Natural killer cell treated with Interleukin-12 subunit alpha and Interleukin-12 subunit beta and Interleukin-15 and Interleukin-18, amount 100 ng/mL, for 72 hours (primary cell): ENCODE data around the gene OXCT2. TPM values are rescaled to one million over a fixed set of nuclear protein-coding genes. Genes with fewer than 3 reads are reported as not detected.
"Not testable (repeated sequence)": the region's sequence is repeated elsewhere in the genome, so short reads cannot be mapped to it uniquely, and the experiment has no call there.

Experiments used
- ATAC-seq, 2 donors: fragments of 150-1000 bp; cut with Tn5 transposase in 1 of 2; sonication (Bioruptor Pico), chemical (Tn5 transposase) in 1 of 2; 2 replicates each; pipeline ENCODE4 v1.10.0; 2021
- DNase-seq: peaks from one replicate; pipeline ENCODE4 v3.0.0; 2022; ENCODE audit warnings: low spot score
- H3K27ac Mint-ChIP-seq, 2 donors: 1 replicate in 1 of 2; 2 replicates in 1 of 2; pipeline ENCODE4 v1.8.0; 2022; ENCODE audit warnings: mixed read lengths in 2 of 2, mild to moderate bottlenecking in 1 of 2, moderate library complexity in 1 of 2
- H3K27me3 Mint-ChIP-seq, 2 donors: 1 replicate in 1 of 2; 2 replicates in 1 of 2; pipeline ENCODE4 v1.8.0; 2022; ENCODE audit warnings: mixed read lengths in 2 of 2
- H3K36me3 Mint-ChIP-seq: one replicate; pipeline ENCODE4 v1.8.0; 2022; ENCODE audit warnings: mixed read lengths
- H3K4me1 Mint-ChIP-seq, 2 donors: 1 replicate in 1 of 2; 2 replicates in 1 of 2; pipeline ENCODE4 v1.8.0; 2022; ENCODE audit warnings: low read depth in 2 of 2, mixed read lengths in 2 of 2, mild to moderate bottlenecking in 1 of 2
- H3K4me3 Mint-ChIP-seq: one replicate; pipeline ENCODE4 v1.8.0; 2022; ENCODE audit warnings: mixed read lengths
- H3K9me3 Mint-ChIP-seq: 2 replicates; pipeline ENCODE4 v1.8.0; 2022; ENCODE audit warnings: mixed read lengths
- total RNA-seq, 2 donors: library from RNA; stranded (reverse); gene quantifications; one replicate each; pipeline ENCODE4 v1.2.3, GENCODE V29; 2022

OXCT2 gene
- total RNA-seq, 2 donors from 2014 or later, result 0.47 to 0.59 TPM

DNA sequence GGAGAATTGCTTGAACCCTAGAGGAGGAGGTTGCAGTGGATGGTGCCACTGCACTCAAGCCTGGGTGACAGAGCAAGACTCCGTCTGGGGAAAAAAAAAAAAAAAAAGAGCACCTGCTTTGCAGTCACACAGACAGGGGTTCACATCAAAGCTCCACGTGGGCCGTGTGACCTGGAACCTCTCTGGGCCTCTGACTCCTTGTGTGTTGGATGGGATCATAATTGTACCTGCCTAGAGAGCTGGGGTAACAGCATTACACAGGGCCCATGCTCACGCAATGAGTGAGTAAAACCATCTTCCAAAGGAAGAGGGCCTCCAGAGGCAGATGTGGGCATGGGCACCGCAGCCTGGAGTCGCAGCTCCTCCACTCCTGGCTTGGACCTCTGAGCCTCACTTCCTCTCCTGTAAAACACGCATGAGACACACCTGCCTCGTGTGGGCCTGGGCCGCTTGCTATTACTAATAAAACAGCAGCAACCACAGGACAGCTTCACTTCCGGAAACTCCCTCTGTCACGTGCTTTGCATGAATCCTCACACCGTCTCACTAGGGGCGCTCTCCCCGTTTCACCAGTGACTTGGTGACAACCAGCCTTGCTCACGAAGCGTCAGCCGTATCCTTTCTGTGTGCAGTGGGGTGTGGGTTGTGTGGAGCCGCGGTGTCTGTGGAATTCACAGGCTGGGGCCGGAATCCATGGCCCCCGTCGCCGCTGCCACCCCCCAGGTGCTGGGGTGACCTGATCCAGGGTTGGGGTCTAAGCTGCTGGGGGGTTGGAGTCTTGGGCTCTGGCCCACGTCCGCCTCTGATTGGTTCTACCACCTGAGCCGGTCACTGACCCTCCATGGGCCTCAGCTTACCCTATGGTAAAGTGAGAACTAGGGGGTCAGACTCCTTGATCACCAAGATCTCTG is 28.0 kb upstream of the OXCT2 start:
- Mint-ChIP-seq H3K4me3 (peak overlapping the region; percentile 75), H3K27ac (peak overlapping the region; percentile 76 to 88), H3K4me1 (peaks cover 11 to 13% of the 10 kb centered on the region in 2 donors)
- H3K9me3 Mint-ChIP-seq, H3K36me3 Mint-ChIP-seq, H3K27me3 Mint-ChIP-seq: not testable (repeated sequence)
- peak; percentile 89 for DNase-seq
- peak; percentile 96 to 97 for ATAC-seq

DNA sequence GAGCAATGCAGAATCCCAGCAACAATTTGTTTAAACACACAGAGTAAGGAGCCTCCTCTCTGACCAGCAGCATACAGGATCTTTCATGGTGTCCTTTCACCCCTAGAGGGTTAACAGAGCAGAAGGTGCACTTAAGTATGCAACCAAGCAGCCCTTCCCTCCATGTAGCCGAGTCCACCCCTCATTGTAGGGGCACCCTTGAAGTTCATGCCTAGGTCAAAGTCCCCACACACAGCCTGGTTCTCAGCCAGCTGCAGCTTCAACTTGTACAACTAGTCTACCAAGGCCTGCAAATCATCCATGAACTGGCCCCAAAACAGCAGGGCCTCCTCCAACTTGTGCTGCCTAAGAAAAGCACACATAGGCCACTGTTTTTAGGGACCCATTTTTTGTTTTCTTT is 24.5 kb upstream of the OXCT2 start:
- DNase-seq (no peak), ATAC-seq (no peak)
- H3K9me3 Mint-ChIP-seq, result no peaks in the 10 kb centered on the region
- no peak overlapping the region for H3K27ac Mint-ChIP-seq
- no peak overlapping the region for H3K4me3 Mint-ChIP-seq
- no peaks in the 10 kb centered on the region for H3K27me3 Mint-ChIP-seq
- peaks cover 11 to 13% of the 10 kb centered on the region in 2 donors for H3K4me1 Mint-ChIP-seq
- H3K36me3 Mint-ChIP-seq, result no peaks in the 10 kb centered on the region

DNA sequence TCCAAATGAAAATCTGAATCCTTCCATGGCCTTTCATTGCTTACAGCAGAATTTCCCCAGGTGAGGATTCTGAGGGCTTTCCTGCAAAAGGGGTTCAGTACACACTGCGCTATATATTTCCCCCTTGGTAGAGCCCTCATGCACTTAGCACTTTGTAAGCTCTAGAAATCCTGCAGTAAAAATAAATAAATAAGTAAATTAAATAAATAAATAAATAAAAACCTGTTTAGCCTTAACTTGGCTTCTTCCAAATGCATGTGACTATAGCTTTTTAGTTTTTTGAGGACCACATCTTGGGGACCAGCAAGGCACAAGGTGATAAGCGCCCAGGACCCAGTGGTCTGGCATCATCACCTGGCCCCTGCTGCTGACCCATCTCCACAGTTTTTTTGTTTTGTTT is 20.7 kb upstream of the OXCT2 start:
- DNase-seq, result no peak
- H3K27ac Mint-ChIP-seq, result no peak overlapping the region
- no peak overlapping the region for H3K4me3 Mint-ChIP-seq
- ATAC-seq, result no peak
- no peaks in the 10 kb centered on the region for H3K27me3 Mint-ChIP-seq
- H3K9me3 Mint-ChIP-seq, result no peaks in the 10 kb centered on the region
- H3K36me3 Mint-ChIP-seq, result no peaks in the 10 kb centered on the region
- H3K4me1 Mint-ChIP-seq, result peaks cover 0 to 3% of the 10 kb centered on the region in 2 donors

DNA sequence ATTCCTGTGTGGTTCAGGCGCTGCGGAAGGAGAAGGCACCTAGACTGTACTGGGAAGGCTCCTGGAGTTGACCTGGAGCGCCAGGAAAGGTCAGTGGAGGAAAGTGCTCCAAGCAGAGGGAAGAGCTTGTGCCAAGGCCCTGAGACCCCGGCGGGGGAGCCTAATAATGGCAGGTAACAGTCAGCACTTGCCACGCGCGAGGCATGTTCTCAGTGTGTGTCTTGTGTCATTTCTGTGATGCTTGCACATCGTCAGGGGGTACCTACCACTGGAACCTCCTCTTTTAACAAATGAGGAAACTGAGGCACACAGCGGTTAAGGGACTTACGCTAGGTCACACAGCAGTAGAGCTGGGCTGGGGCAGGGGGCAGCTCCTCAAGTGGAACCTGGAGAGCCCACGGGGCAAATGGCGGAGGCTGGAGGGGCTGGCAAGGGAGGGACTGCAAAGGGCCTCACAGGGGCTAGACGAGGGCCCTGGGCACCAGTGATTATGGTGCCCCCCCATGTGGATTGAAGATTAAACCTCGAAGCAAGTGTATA is 18.5 kb upstream of the OXCT2 start:
- Mint-ChIP-seq H3K9me3 (no peaks in the 10 kb centered on the region), H3K4me3 (peak overlapping the region; percentile 81), H3K27me3 (no peaks in the 10 kb centered on the region), H3K27ac (no peak overlapping the region), H3K36me3 (no peaks in the 10 kb centered on the region), H3K4me1 (peaks cover 0 to 3% of the 10 kb centered on the region in 2 donors)
- ATAC-seq (no peak), DNase-seq (no peak)

DNA sequence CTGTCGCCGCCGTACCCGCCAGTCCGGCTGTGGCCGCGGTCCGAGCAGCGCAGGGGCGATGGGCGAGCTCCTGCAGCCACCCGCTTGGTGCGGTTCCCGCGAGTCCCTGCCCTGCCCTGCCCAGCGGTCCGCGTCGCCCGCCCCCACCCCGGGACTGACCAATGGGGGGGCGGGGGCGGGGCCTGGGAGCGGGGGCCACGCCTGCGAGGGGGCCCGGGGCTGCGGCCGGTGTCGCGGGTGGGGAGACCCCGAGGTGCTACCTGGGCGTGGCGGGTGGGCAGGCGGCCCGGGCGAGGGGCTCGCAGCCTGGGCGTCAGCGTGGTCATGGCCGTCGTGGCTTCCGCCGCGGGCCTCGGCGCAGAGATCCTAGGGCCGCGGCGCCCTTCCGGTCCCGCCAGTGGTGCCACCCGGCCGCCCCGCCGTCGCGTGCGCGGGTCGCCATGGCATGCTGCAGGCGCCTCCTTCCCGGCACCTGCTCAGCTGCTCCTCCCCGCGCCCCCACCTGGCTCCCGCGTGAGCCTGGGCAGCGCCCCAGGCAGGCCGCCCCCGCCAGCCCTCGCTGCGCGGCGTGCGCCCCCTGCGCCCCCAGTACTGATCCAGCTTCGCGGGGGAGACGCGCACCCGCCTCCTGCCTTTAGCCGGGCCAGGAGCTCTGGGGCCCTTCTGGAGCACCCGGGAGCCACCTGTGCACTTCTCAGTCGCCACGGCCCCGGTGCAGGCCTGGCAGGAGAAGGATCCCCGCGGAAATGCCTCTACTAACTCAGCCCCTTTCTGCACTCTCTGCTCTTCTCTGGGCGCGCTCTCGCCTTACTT is 17.8 kb upstream of the OXCT2 start, which contains the start of gene BMP8B:
Gene BMP8B, minus strand, starts transcription at position 108 of the 813 bp plus-strand sequence. CDS start 380 bp downstream, outside the sequence.
- Mint-ChIP-seq H3K9me3 (no peaks in the 10 kb centered on the region), H3K4me3 (peak within 1 kb of the TSS; percentile 81), H3K36me3 (no peaks in the 10 kb centered on the region), H3K27ac (no peak within 1 kb of the TSS), H3K27me3 (no peaks in the 10 kb centered on the region), H3K4me1 (peaks cover 0 to 3% of the 10 kb centered on the region in 2 donors)
- peak; percentile 90 to 96 for ATAC-seq
- peak; percentile 77 for DNase-seq

DNA sequence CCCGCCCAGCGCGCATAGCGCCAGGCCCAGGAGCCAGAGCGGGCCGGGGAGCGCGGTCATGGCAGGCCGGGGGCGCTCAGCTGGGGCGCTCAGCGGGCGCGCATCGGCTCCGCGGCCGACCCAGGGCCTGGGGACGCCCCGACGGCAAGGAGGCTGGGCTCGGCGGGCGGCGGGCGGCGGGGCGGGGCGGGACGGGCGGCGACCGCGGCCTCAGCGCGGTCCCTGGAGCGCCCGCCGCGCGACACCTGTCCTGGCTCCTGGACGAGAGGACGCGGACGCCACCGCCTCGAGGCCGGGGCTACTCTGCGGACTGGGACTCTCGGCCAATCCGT is 17.2 kb upstream of the OXCT2 start:
- no peaks in the 10 kb centered on the region for H3K27me3 Mint-ChIP-seq
- ATAC-seq (peak; percentile 44 to 68), DNase-seq (no peak)
- H3K9me3 Mint-ChIP-seq, result no peaks in the 10 kb centered on the region
- no peaks in the 10 kb centered on the region for H3K36me3 Mint-ChIP-seq
- no peak overlapping the region for H3K27ac Mint-ChIP-seq
- peaks cover 0 to 3% of the 10 kb centered on the region in 2 donors for H3K4me1 Mint-ChIP-seq
- H3K4me3 Mint-ChIP-seq, result no peak overlapping the region

DNA sequence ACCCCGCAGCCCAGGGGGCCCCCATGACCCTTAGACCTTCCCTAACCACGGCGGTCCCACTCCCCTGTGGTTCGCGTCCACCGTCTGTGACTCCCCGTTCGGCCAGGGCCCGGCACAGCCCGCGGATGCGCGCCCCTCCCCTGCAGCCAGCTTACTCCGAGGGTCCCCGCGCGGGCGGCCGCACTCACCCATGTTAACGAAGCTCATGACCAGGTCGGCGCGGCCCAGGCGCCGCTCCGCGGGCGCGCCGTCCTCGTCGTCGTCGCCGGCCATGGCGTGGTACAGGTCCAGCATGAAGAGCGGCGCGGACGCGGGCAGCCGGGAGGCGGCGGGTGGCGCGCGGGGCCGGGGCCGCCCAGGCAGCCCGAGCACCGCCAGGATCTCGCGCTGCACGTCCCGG is 16.8 kb upstream of the OXCT2 start:
- peak overlapping the region; percentile 55 for H3K4me3 Mint-ChIP-seq
- not testable (repeated sequence) for H3K9me3 Mint-ChIP-seq, H3K27me3 Mint-ChIP-seq, DNase-seq, H3K27ac Mint-ChIP-seq, H3K4me1 Mint-ChIP-seq, H3K36me3 Mint-ChIP-seq
- ATAC-seq, result peak in 1 of 2 donors; percentile 4

DNA sequence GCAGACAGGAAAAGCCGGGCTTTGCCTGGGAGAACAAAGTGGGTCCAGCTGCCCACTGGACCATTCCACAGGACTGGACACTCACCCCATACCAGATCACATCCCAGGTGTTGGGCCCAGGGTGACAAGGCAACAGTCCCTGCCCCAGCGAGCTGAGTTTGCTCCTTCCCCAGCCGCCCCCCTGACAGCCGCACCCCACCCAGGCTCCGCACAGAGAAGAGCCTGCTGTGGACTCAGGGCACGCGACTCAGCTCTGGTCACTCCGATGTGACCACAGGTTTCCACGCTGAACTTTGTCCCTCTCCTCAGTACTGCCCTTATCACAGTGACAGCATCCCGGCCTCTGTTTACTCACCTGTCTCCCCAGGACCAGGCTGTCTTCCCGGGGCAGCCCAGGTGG is 16.3 kb upstream of the OXCT2 start:
- no peak overlapping the region for H3K27ac Mint-ChIP-seq
- H3K9me3 Mint-ChIP-seq, result no peaks in the 10 kb centered on the region
- H3K27me3 Mint-ChIP-seq, result no peaks in the 10 kb centered on the region
- no peak for ATAC-seq
- DNase-seq, result no peak
- peak overlapping the region; percentile 55 for H3K4me3 Mint-ChIP-seq
- no peaks in the 10 kb centered on the region for H3K36me3 Mint-ChIP-seq
- H3K4me1 Mint-ChIP-seq, result peaks cover 0 to 3% of the 10 kb centered on the region in 2 donors

DNA sequence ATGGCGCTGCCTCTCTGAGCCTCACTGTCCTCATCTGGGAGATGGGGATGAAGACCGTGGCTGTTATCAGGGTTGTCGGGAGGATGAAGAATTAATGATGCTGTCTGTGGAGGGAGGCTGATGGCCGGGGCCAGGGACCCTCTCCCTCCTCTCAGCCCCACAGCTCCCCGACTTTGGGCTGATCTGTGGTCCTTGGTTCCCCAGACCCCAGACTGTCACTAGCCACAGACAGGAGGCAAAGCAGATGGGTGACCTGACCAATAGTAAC is 15.9 kb upstream of the OXCT2 start:
- H3K27me3 Mint-ChIP-seq, DNase-seq, H3K4me1 Mint-ChIP-seq, ATAC-seq, H3K27ac Mint-ChIP-seq, H3K9me3 Mint-ChIP-seq, H3K36me3 Mint-ChIP-seq: not testable (repeated sequence)
- H3K4me3 Mint-ChIP-seq, result peak overlapping the region; percentile 55

DNA sequence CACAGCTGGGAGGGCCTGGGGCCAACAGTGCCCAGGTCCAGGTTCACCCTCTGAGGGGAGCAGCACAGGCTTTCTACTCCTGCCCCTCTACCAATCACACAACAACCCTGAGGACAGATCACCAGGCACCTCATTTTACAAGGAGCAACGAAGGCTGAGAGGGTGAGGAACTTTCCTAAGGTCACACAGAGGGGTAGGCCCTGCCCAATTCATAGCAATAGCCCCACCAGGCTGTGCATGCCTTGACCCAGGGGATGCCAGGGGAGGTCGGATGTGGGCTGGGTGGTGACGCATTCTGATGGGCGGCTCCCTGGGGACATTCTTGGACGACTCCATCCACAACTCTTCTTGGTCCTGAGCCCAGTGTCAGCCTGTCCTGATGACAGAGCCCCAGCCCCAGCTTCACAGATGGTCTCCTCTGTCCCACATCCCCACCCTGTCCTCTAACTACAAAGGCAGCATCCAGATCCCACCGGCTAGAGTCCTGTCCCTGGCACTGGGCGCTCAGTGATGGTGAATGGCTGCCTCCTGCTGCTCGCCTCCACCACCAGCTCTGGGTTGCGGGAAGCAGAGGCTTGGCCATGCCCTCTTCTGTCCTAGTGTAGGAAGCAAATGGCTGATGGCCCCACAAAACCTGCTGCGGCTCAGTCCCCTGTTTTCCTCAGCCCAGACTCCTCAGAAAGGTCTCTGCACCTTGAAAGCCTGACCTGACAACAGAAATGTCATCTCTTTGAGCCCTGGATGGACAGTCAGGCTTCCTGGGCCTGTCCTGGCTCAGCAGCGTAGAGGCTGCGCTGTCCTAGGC is 15.4 kb upstream of the OXCT2 start:
- H3K4me3 Mint-ChIP-seq, result peak overlapping the region; percentile 55
- H3K4me1 Mint-ChIP-seq, ATAC-seq, H3K27me3 Mint-ChIP-seq, H3K27ac Mint-ChIP-seq, H3K36me3 Mint-ChIP-seq, H3K9me3 Mint-ChIP-seq, DNase-seq: not testable (repeated sequence)

DNA sequence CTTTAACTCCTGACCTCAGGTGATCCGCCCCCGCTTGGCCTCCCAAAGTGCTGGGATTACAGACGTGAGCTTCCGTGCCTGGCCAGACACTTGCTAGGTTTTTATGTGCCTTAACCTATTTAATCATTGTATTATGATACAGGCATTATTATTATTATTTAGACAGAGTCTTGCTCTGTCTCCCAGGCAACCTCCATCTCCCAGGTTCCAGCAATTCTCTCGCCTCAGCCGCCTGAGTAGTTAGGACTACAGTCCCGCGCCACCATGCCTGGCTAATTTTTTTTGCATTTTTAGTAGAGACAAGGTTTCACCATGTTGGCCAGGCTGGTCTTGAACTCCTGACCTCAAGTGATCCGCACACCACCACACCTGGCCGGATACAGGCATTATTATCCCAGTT is 11.5 kb upstream of the OXCT2 start:
- H3K4me1 Mint-ChIP-seq, H3K27me3 Mint-ChIP-seq, H3K36me3 Mint-ChIP-seq, H3K27ac Mint-ChIP-seq, DNase-seq, H3K9me3 Mint-ChIP-seq, ATAC-seq, H3K4me3 Mint-ChIP-seq: not testable (repeated sequence)

DNA sequence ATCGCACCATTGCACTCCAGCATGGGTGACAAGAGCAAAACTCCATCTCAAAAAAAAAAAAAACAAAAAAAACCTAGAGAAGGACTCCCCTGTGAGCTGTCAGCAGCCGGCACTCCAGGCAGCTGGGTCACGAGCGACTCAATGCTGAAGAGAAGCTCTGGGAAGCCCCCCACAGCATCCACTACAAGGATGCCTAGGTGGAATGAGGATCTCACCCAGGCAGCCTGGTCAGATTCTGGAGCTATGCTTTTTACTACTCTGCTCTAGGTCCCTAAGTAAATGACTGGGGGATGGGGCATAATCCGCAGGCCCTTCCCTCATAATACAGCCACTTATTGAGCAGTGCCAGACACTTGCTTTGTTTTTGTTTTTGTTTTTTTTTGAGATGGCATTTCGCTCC is 11.0 kb upstream of the OXCT2 start:
- Mint-ChIP-seq H3K27me3 (no peaks in the 10 kb centered on the region), H3K4me1 (no peaks in the 10 kb centered on the region), H3K4me3 (no peak overlapping the region), H3K36me3 (no peaks in the 10 kb centered on the region), H3K9me3 (no peaks in the 10 kb centered on the region), H3K27ac (no peak overlapping the region)
- DNase-seq (no peak), ATAC-seq (no peak)

DNA sequence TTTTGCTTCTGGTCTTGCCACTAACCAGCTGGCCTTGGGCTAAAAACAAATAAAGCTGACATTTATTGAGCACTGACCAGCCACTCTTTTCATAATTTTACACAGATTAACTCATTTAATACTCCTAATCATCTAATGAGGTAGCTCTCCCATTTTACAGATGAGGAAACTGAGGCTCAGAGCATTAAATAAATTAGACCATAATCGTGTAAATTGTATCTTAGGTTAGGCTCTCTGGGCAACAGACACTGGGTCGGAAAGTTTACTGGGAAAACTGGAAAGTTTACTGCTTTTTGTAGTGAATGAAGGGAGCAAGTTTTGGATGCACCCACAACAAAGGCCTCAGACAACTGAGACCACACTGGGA is 10.2 kb upstream of the OXCT2 start:
- ATAC-seq, result no peak
- Mint-ChIP-seq H3K27ac (no peak overlapping the region), H3K36me3 (no peaks in the 10 kb centered on the region), H3K4me1 (peaks cover 2 to 6% of the 10 kb centered on the region in 2 donors), H3K27me3 (no peaks in the 10 kb centered on the region), H3K4me3 (no peak overlapping the region), H3K9me3 (no peaks in the 10 kb centered on the region)
- no peak for DNase-seq
